AG09309 (cell line): ENCODE measurements around the gene ZBTB47.

Experiments used
- DNase-seq: peaks from one replicate; pipeline ENCODE4 v3.0.0-alpha.2; 2010; ENCODE audit warnings: low read depth
- H3K4me3 ChIP-seq: 2 replicates; pipeline ENCODE4 v1.5.1; 2011; ENCODE audit warnings: mild to moderate bottlenecking, low read depth, low read length, moderate library complexity; ENCODE audit not compliant: control insufficient read depth
- CTCF ChIP-seq: IDR thresholded peaks from 2 replicates; pipeline ENCODE4 v1.5.1; 2011; ENCODE audit warnings: mild to moderate bottlenecking, low read depth, low read length, inconsistent platforms; ENCODE audit not compliant: insufficient read depth, control insufficient read depth; ENCODE audit errors: missing control alignments

The ZBTB47 gene

GRCh38 chr3:42653560-42654330, at the start of gene ZBTB47:
Gene ZBTB47, plus strand, starts transcription at chr3:42653697. Its CDS starts 4,659 bp downstream, at chr3:42658356.
- H3K4me3 ChIP-seq = peak within 1 kb of the TSS; percentile 89
- peak; percentile 2 for TF ChIP-seq CTCF
- DNase-seq = no peak

GRCh38 chr3:42605546-42606173, 47.8 kb upstream of the ZBTB47 start:
- DNase-seq = no peak
- no peak for TF ChIP-seq CTCF
- H3K4me3 ChIP-seq = no peak overlapping the region

GRCh38 chr3:42608581-42608980, 44.9 kb upstream of the ZBTB47 start:
- H3K4me3 ChIP-seq = no peak overlapping the region
- DNase-seq = no peak
- TF ChIP-seq CTCF = no peak

GRCh38 chr3:42610976-42611375, 42.5 kb upstream of the ZBTB47 start:
- DNase-seq = no peak
- H3K4me3 ChIP-seq = no peak overlapping the region
- TF ChIP-seq CTCF = no peak

GRCh38 chr3:42612217-42612616, 41.3 kb upstream of the ZBTB47 start:
- no peak for DNase-seq
- H3K4me3 ChIP-seq = no peak overlapping the region

GRCh38 chr3:42612928-42613327, 40.6 kb upstream of the ZBTB47 start:
- no peak overlapping the region for H3K4me3 ChIP-seq
- DNase-seq = no peak
- TF ChIP-seq CTCF = no peak

More at GRCh38 chr3:42612217-42612616, 41.3 kb upstream of the ZBTB47 start:
- TF ChIP-seq CTCF = no peak
